ENCODE measurements around the gene OOSP4B. TPM values are rescaled to one million over a fixed set of nuclear protein-coding genes. Genes with fewer than 3 reads are reported as not detected.
"Not testable (repeated sequence)": the region's sequence is repeated elsewhere in the genome, so short reads cannot be mapped to it uniquely, and the experiment has no call there.

Gene OOSP4B
- polyA plus RNA-seq, 3 donors, result not detected

DNA sequence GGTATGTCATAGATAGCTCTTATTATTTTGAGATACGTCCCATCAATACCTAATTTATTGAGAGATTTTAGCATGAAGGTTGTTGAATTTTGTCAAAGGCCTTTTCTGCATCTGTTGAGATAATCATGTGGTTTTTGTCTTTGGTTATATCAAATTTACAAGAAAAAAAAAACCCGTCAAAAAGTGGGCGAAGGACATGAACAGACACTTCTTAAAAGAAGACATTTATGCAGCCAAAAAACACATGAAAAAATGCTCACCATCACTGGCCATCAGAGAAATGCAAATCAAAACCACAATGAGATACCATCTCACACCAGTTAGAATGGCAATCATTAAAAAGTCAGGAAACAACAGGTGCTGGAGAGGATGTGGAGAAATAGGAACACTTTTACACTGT lies 33.9 kb downstream of the OOSP4B start:
- WGBS, 3 donors, result 46 to 71% (median 62%) methylated on average over 3 of the region's 3 CpGs
- H3K27ac ChIP-seq (ENCODE audit: low read depth, low read length), result not testable (repeated sequence)

DNA sequence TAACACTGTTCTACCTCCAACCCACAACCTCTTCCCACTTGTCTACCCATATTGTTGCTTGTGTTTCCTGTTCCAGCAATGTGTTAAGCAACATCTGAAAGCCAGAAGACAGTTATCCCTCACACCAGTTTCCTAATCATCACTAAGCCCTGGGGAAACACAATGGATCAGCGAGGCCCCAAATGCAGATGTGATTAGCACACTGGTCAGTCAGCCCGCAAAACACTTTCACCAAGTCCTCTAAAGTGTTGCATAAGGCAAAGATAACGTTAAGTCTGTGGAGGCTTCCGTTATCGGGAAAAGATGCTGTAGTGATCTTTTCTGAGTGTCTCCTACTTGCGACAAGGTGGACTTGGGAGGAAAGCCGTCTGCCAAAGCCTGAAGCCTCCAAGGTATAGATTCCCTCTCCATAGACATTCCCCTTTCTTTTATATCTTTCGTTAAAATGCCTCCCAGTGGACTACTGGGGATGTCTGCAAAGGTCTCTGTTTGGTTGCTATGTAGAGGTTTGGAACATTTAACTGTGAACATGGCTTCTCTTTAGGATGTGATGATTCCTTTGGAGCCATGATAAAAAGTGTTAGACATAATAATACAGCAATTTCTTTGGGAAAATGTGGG lies 39.5 kb downstream of the OOSP4B start, which contains the start of gene MS4A3:
TSS of gene MS4A3 (plus strand) at position 317 of the 621 bp plus-strand sequence. CDS start 4,496 bp downstream, outside the sequence.
- WGBS, 3 donors, result 46 to 77% (median 51%) methylated on average over 8 of the region's 8 CpGs
- no peak within 1 kb of the TSS for H3K27ac ChIP-seq (ENCODE audit: low read depth, low read length)

DNA sequence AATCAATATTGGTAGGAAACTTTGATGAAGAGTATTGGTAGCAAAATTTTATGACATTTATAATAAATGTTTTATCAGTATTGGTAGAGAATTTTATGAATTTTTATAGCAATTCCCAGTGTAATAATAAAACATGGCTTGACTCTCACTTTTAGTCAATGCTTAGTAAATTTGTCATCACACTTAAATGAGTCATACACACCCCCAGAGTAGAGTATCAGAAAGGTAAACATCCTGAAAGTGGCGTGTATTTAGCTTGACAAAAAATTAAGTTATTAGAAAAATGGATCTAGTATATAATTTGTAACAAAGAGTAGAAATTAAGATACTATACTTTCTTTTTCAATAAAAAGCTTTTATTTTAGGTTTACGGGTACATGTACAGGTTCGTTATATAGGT lies 42.1 kb downstream of the OOSP4B start:
- 73 to 74% (median 74%) methylated on average over 3 of the region's 3 CpGs for WGBS, 3 donors

DNA sequence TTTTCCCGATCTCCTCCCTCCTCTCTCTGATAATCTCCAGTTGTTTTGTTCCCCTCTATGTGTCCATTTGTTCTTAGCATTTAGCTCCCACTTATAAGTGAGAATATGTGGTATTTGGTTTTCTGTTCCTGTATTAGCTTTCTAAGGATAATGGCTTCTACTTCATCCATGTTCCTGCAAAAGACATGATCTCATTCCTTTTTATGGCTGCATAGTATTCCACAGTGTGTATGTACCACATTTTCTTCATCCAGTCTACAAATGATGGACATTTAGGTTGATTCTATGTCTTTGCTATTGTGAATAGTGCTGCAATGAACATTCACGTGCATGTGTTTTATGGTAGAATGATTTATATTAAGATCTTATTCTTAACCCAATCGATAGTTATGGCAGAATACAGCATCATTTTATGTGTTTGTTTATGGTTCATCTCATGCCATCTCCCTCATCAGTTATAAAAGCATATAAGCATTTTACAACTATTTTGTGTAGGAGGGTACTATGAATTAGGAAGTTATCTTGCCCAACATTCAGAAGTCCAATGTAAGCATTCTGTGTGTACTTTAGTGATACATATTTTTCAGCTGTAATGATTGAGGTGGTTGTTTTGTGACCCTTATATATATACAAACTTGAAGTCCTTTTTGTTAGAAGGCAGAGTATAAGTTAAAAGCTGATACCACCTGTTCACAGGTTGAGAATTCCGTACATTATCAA lies 42.7 kb downstream of the OOSP4B start:
- H3K27ac ChIP-seq (ENCODE audit: low read depth, low read length), result no peak overlapping the region
- WGBS, 3 donors, result 85 to 94% (median 88%) methylated on average over 4 of the region's 4 CpGs

More for the DNA sequence above, 42.1 kb downstream of the OOSP4B start:
- no peak overlapping the region for H3K27ac ChIP-seq (ENCODE audit: low read depth, low read length)

DNA sequence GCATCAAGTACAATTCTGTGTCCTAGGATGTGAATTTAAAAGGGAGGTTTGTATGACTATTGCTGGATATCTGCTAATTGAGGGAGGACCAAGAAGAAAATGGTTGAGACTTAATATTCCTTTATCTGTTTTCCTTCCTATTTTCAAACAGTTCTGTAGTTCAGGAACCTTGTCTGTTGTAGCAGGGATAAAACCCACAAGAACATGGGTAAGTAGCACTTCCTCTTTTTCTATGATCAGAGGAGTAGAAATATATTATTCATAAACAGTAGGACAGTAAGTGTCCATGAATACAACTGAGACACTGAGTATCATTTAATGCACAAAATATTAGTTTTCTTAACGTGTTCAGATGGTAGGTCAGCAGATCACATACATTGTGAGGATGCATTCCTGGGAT lies 47.1 kb downstream of the OOSP4B start:
- H3K27ac ChIP-seq (ENCODE audit: low read depth, low read length), result no peak overlapping the region
- 56 to 85% (median 77%) methylated on average over 1 of the region's 1 CpG for WGBS, 3 donors

DNA sequence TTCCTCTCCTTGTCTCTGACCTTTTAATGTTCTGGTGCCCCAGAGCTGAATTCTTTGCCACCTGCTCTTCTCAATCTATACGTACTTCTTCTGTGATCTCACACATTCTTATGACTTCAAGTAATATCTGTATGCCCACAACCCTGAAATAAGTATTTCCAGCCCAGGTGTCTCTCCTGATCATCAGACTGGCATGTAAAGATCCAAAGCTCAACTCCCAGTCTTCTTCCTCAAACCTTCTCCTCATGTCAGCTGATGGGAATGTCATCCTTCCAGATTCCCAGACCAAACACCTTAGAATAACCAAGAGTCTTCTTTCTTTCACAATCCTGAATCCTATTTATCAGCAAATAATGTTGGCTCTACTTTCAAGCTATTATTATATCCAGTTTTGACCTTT lies 48.8 kb downstream of the OOSP4B start:
- H3K27ac ChIP-seq (ENCODE audit: low read depth, low read length), result no peak overlapping the region
- 63 to 85% (median 71%) methylated on average over 1 of the region's 1 CpG for WGBS, 3 donors

DNA sequence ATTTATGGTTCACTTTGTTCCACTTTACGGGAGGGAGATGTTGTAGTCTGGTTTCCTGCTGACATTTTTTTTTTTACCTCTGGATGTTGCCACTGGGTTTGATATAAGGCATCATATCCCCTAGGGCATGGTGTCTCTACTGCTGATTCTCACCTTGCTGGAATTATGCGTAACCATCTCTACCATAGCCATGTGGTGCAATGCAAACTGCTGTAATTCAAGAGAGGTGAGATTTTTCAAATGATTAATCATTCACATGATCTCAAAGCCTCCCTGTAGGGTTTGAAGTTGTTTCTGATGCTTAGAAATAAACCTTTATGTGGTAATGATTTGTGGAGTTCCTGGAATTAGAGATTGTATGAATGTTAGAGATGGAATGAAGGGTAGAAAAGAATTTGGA lies 52.5 kb downstream of the OOSP4B start:
- 53 to 82% (median 60%) methylated on average over 2 of the region's 2 CpGs for WGBS, 3 donors

DNA sequence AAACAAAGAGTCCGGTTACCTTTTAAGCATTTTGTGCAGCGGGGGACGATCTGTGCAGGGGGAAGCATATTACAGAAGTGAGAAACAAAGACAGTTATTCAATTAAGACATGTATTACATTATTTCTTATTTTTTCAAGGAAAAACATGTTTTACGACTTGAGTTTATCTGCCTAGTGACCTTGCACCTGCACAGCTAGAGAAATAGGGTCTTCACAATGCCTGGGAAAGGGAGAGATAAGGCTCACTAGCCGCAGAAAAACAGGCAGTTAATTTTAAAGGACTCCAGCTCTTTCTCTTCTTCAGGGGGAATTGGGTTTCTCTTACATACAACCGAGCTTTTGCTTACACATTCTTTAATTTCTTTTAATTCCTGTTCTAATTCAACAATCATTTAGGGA lies 54.7 kb downstream of the OOSP4B start:
- 68 to 82% (median 81%) methylated on average over 6 of the region's 6 CpGs for WGBS, 3 donors
- not testable (repeated sequence) for H3K27ac ChIP-seq (ENCODE audit: low read depth, low read length)

More for the DNA sequence above, 52.5 kb downstream of the OOSP4B start:
- H3K27ac ChIP-seq (ENCODE audit: low read depth, low read length), result no peak overlapping the region

DNA sequence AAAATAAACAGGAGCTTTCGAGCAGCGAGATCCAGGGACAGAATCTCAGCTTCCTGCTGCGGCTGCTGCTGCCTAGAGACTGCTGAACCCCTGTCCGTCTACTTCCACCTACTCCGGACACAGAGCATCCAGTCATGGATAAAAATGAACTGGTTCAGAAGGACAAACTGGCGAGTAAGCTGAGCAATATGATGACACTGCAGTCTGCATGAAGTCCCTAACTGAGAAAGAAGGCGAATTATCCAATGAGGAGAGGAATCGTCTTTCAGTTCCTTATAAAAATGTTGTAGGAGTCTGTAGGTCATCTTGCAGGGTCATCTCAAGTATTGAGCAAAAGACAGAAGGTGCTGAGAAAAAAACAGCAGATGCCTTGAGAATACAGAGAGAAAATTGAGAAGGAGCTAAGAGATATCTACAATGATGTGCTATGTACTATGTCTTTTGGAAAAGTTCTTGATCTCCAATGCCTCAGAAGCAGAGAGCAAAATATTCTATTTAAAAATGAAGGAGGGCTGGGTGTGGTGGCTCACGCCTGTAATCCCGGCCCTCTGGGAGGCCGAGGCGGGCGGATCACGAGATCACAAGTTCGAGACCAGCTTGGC lies 60.3 kb downstream of the OOSP4B start:
- no peak overlapping the region for H3K27ac ChIP-seq (ENCODE audit: low read depth, low read length)
- WGBS, 3 donors, result 76 to 82% (median 76%) methylated on average over 15 of the region's 15 CpGs

DNA sequence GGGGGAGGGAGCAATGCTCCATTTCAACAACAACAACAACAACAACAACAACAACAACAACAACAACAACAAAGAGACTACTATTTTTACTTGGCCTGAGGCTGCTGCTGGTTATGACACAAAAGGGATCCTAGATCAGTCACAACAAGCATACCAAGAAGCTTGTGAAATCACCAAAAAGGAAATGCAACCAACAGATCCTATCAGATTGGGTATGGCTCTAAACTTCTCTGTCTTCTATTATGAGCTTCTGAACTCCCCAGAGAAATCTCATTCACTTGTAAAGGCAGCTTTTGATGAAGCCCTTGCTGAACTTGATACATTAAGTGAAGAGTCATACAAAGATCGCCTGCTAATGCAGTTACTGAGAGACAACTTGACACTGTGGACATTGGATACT lies 61.0 kb downstream of the OOSP4B start:
- 79 to 96% (median 94%) methylated on average over 1 of the region's 1 CpG for WGBS, 3 donors
- H3K27ac ChIP-seq (ENCODE audit: low read depth, low read length), result no peak overlapping the region

DNA sequence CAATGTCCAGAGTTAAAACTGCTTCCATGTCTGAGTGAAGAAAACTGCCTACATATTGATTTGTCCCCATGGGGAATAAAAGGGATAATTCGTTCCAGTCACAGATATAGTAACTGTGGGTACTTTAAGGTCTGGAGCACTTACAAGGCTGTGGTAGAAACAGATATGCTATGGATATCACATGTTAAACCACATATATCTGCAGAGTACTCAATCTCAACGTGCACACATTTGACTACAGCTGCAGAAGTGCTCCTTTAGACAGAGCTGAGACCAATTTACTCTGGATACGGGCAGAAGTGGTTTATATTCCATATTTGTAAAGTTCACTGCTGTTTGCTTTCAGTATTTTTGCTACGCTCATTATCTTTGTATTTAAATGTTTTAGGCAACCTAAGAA lies 61.8 kb downstream of the OOSP4B start:
- no peak overlapping the region for H3K27ac ChIP-seq (ENCODE audit: low read depth, low read length)
- 66 to 73% (median 69%) methylated on average over 4 of the region's 4 CpGs for WGBS, 3 donors

DNA sequence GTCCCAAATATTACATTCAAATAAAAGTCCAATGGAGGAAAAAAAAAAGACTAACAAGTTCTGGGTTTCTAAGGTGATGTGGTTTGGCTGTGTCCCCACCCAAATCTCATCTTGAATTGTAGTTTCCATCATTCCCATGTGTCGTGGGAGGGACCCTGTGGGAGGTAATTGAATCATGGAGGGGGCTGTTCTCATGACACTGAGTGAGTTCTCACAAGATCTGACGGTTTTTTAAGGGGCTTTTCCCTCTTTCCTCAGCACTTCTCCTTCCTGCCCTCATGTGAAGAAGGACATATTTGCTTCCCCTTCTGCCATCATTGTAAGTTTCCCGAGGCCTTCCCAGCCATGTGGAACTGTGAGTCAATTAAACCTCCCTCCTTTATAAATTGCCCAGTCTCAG lies 63.6 kb downstream of the OOSP4B start:
- WGBS, 3 donors, result 51 to 61% (median 53%) methylated on average over 3 of the region's 3 CpGs
- H3K27ac ChIP-seq (ENCODE audit: low read depth, low read length), result no peak overlapping the region

Other genes starting within 250 kb of the OOSP4B start
- gene MRPL16, start 206.4 kb upstream of the OOSP4B start, polyA plus RNA-seq, result 10 to 100 TPM; 32.5 to 54.1 (median 52.7) TPM
- 100 to 1,000 TPM in 1 of 3 donors, 1 to 10 TPM in 1, under 1 TPM in 1; 0.03 to 160 (median 2.1) TPM for gene CBLIF, start 171.7 kb upstream of the OOSP4B start, polyA plus RNA-seq
- 1 to 10 TPM in 2 of 3 donors, under 1 TPM in 1; 0.79 to 6.4 (median 1.3) TPM for gene TCN1, start 150.7 kb upstream of the OOSP4B start, polyA plus RNA-seq
- not detected for gene OOSP3, start 138.4 kb upstream of the OOSP4B start, polyA plus RNA-seq
- gene OOSP1, start 78.7 kb upstream of the OOSP4B start, polyA plus RNA-seq, result not detected
- not detected for gene OOSP4A, start 53.1 kb upstream of the OOSP4B start, polyA plus RNA-seq
- not detected for gene OOSP2, start 23.2 kb downstream of the OOSP4B start, polyA plus RNA-seq
- 1 to 10 TPM in 1 of 3 donors, under 1 TPM in 1, not detected in 1; 0.07 to 1.1 TPM for gene MS4A3, start 39.5 kb downstream of the OOSP4B start, polyA plus RNA-seq
- under 1 TPM in 2 of 3 donors, not detected in 1; 0.09 to 0.34 TPM for gene MS4A2, start 71.5 kb downstream of the OOSP4B start, polyA plus RNA-seq
- gene MS4A6A, start 165.9 kb downstream of the OOSP4B start, polyA plus RNA-seq, result 10 to 100 TPM; 13.2 to 84.0 (median 76.3) TPM
- under 1 TPM; 0.08 to 0.56 (median 0.22) TPM for gene MS4A4E, start 226.0 kb downstream of the OOSP4B start, polyA plus RNA-seq